MM.1S (cell line): ENCODE results near the gene PPP4R2.

Experiments used
- CTCF ChIP-seq: fragments of 300-600 bp; sonication (generic); IDR thresholded peaks from 2 replicates; pipeline ENCODE4 v1.5.1; 2016; ENCODE audit warnings: antibody characterized with exemption, low read length, mixed read lengths
- EZH2 ChIP-seq: fragments of 300-600 bp; sonication (generic); optimal IDR thresholded peaks from 2 replicates; pipeline ENCODE3; 2017; ENCODE audit warnings: low read depth, mild to moderate bottlenecking, antibody characterized with exemption, low read length, mixed read lengths
- EZH2phosphoT487 ChIP-seq: fragments of 300-600 bp; sonication (generic); IDR thresholded peaks from 2 replicates; pipeline ENCODE4 v1.6.1; 2018; ENCODE audit warnings: antibody characterized with exemption, low read length

GRCh38 chr3:73073091-73073707, 76.6 kb downstream of the PPP4R2 start:
- TF ChIP-seq CTCF (no peak), EZH2 (no peak), EZH2phosphoT487 (no peak)
